HG03159 (cell line): ENCODE results near the gene PRDM2.

Experiments used
- ATAC-seq: cut with Tn5 transposase; IDR thresholded peaks from one replicate; pipeline ENCODE4 v1.9.1; 2021; ENCODE audit warnings: mild to moderate bottlenecking, moderate library complexity; ENCODE audit not compliant: unreplicated experiment

PRDM2 gene

GRCh38 chr1:13790290-13791030 is 90.5 kb downstream of the PRDM2 start:
- no peak for ATAC-seq

DNA sequence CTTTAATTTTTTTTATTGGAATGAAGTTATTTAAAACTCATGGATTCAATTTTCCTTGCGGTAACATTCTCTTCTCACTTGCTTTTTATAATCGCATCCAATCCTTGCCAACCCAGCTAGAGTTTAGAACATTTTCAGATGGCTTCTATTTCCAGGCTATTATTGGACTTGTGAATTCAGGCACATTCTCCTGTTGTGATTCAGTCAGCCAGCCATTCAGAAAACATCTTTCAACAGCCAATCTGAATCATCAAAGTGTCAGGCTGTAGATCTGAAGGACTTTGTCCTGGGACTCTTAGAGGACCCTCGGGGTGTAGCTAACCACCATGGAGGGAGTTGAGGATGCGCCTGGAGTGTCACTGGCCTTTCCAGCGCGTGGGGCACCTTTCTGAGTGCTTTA is 92.4 kb downstream of the PRDM2 start:
- no peak for ATAC-seq

DNA sequence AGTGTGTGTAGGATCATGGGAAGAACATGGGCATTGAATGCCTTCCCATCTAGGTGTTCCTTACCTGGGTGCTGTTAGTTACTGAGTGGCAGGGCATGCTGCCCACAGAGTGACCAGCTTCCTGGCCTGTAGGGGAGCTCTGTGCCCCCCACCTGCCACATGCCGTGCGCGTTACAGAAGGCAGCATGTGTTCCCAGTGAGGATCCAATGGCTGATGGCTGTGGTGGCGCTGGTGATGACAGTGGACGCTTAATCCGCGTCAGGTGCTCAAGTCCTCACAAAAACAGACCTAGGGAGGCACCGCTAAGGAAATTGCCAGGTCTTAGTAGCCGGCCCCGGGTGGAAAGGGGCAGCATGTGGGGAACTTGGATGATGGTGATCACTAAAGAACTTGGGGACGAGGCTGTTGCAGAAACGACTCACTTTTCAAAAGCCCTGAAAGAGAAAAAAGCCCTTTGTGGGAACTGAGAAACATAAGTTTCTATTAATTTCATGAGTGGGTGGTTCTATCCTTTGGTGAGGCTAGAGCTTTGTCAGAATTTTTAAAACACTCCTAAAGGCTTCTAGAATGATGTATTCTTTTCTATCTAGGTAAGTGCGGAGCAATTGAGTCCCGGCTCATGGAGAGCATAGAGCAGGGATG is 93.2 kb downstream of the PRDM2 start:
- no peak for ATAC-seq

DNA sequence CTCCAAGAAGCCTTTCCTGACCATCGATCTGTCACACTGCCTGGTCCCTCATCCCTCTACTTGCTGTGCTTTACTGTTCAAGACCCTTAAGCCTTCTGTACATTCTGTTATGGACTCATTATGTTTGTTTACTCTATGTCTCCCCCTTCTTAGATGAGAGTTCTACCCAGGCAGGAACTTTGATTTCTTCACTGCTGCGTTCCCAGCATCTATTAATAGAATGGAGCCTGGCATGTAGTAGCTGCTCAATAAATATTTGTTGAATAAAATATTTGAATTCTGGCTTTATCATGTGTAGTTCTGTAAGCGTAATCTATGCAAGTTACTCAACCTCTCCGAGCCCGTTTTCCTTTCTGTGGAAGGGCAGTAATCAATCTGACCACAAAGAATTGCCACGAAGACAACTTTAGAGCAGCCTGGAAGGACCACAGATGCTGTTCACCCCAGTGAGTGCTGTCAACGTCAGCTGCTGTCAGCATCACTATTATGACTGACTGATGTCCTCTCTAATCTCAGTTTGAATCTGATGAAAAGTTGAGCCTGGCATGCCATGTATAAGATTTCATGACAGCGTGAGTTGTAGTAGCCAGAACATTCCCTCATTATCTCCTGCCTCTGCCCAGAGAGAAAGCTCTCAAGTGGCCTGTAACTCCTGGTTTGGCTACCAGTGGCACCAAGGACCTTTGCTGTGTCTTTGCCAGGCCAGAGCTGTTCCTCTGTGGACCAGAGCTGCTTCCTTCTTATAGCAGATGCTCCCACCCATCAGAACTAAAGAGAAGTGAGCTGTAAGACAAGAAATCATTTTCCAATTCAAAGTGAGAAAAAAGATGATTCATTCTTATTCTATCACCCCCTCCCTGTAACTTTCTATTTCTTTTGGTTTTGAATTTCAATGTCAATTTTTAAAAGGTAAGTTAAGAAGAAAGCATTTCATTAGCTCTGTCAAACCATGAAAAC is 94.5 kb downstream of the PRDM2 start:
- no peak for ATAC-seq

DNA sequence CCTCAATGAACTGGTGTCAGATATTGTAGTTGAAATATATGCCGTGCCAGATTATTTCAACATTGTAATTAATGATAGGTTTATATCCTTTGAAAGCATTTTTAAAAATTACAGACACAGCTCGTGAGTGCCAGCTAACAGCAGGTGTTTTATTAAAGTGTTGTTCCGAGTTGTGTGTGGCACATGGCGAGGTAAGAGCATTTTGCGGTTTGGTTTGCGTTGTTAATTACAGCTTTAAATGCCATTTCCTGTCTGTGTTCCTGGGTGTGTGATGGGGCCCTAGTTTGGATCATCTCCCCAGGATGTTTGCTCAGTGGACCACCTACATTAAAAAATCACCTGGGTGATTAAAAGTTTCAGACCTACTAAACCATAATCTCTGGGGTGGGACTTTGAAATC is 97.4 kb downstream of the PRDM2 start:
- no peak for ATAC-seq

- ATAC-seq = no peak
Observed at GRCh38 chr1:13798120-13798519, 98.1 kb downstream of the PRDM2 start.

DNA sequence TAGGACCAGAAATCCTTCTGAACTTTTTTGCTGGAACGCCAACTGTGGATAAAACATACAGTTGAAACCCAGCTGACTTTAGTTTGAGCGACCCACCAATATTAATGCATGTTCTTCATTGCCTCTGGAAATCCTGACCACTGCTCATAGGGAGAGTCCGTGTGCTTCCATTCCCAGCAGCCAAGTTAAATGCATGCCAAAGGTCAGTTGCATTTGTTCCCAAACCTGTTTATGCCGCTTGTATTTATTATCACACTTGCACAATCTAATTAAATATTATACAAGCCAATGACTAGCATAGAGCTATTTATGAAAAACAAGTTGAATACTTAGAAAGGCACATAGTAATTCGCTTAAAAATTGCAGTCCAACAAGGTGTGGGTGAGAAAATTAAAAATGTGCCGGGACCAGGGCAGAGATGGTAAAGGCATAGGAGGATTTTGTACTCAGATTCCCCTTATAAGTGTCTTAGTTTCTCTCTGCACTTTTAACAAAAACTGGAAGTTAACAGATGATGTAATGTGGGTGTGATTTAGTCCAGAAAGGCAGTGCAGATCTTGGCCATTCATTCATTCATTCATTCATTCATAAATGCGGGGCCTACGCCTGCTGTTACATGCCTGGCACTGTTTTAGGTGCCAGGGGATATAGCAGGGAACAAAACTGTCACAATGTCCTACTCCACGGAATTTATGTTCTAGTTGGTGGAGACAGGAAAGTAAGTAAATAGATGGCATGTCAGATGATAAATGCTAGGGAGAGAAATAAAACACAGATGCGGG is 99.7 kb downstream of the PRDM2 start:
- no peak for ATAC-seq

DNA sequence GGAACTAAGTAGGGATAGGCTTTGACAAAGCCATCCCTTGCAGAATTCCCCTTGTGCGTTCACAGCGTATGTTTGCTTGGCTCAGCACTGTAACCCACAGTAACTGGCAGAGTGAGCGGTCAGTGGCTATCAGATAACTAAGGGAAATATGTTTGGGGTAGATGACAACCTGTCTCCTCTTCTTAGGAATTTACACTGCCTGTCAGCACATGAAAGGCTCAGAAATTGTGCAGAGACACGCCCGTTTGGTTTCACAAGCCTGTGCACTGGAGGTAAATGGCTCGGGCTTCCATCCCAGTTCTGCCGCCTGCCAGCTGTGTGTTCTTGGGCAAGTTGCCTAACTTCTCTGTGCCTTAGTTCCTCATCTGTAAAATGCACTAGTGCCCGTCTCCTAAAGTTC is 101.2 kb downstream of the PRDM2 start:
- ATAC-seq = no peak

DNA sequence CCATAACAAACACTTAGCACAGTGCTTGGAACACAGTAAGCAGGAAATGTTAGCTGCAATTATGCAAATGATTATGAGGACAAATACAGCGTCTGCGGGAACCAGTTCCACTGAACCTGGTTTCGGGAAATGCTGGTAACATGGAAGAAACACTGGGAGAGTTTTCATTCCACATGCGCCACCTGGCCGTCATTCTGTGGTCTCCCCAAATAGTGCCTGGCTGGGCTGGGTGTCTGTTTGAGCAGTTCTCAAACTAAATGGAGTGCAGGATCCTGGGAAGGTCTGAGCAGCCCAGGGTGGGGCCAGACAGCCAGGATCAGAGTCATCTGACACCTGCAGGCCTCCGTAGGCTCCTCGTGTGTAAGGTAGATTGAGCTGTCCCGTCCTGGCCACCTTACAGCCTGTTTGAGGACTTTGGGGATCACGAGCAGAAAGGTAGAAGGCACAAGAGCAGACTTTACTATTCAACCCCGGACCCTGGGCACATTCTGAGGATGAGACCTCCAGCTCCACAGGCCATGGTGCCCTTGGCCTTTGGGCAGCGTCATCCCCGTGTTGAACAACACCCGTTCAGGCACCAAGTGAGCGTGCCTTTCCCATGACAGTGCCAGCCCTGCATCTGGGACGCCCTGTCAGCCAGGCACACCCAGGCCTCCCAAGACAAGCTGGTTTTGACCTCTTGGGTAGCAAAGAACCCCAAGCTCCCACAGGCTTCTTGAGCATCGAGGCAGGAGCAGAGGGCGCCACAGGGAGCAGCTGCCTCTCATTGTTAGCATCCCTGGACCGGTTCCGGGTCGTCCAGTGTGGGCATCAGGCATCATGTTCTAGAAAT is 101.9 kb downstream of the PRDM2 start:
- no peak for ATAC-seq

DNA sequence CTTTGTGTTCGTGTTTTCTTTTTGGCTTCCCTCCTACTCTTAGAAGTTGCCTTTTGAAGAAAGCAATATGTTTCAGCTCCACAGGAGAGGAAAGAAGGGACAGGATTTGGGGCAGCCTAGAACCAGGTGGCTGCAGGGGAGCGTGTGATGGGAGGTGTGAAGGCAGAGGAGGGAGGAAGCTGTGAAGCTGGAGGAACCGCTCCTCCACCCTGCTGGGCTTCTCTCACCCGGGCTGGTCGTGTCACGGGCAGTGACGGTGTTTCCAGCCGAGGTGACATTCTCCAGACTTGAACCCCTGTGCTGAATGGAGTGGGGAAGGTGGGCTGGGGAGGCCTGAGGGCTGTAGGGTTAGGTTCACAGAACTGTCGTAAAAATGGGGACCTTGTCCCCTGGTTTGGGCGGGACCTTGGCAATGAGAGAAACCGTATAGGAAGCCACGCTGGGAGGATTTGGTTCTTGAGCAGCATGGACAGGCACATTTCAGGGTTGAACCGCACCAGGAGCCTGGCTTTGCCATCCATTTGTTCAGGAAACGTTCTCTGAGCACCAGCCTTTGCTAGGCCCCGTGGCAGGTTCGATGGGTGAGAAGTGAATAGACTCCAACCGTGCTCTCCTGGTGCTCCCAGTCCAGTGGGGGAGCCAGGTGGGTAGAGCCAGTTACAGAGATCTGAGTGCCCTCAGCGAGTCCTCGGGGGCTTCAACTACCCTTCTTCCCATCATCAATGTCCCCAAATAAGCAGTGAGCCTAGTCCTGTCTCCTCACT is 103.0 kb downstream of the PRDM2 start:
- ATAC-seq = no peak

DNA sequence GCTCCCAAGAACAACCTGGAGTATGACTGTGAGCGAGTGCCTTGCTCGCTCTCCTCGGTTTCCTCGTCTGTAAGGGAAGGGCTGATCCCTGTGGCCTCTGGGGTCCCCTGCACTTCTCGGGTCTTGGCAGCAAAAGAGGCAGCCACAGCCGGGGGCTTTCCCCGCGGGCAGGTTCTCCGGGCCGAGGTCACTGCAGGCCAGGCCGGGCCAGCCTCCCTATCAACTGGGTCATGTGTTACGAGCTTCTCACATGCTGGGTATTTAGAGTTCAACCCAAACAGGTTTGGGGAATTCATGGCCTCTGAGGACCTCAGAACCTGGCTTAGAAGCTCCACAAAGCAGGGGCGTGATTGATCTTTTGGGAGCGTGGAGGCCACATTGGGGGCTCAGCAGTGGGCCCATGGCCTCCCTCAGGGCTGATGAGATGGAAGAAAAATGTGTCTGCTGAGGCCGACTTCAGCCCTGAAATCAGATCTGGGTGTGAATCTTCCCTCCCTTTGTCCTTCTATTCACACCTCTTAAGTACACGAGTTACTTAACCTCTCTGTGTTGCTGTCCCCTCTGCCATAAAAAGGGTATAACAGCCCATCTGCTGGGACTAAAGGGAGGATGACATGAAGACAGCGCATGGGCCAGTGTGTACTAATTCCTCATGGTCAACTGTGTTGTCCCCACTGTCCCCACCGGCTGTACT is 103.7 kb downstream of the PRDM2 start:
- ATAC-seq = no peak

GRCh38 chr1:13804240-13804633 is 104.2 kb downstream of the PRDM2 start:
- no peak for ATAC-seq

- no peak for ATAC-seq
Observed at GRCh38 chr1:13805431-13805830, 105.4 kb downstream of the PRDM2 start.

- no peak for ATAC-seq
Observed at GRCh38 chr1:13806108-13806507, 106.1 kb downstream of the PRDM2 start.

- no peak for ATAC-seq
Observed at GRCh38 chr1:13807209-13807608, 107.2 kb downstream of the PRDM2 start.

- no peak for ATAC-seq
Observed at GRCh38 chr1:13808729-13809131, 108.7 kb downstream of the PRDM2 start.

- no peak for ATAC-seq
Observed at GRCh38 chr1:13809461-13810159, 109.6 kb downstream of the PRDM2 start.
